HT1080 (cell line): ENCODE measurements around the gene PAM16. TPM values are rescaled to one million over a fixed set of nuclear protein-coding genes. Genes with fewer than 3 reads are reported as not detected.

Experiments used
- DNase-seq: peaks from one replicate; pipeline ENCODE4 v3.0.0-alpha.2; 2015; ENCODE audit warnings: low read depth
- total RNA-seq: library from RNA; depleted of rRNA; stranded (reverse); fragments of >200 nt; shearing (Covaris generic); gene quantifications from 2 replicates; pipeline ENCODE4 v1.2.3, GENCODE V29; 2014

The PAM16 gene
- total RNA-seq, 1 experiment from 2014 or later, result 77.8 TPM

- DNase-seq, result no peak
Observed at GRCh38 chr16:4321286-4322120, 29.6 kb downstream of the PAM16 start.

GRCh38 chr16:4320571-4321137, 30.5 kb downstream of the PAM16 start:
- no peak for DNase-seq

GRCh38 chr16:4319454-4320421, 31.4 kb downstream of the PAM16 start:
- no peak for DNase-seq

GRCh38 chr16:4318967-4319366, 32.2 kb downstream of the PAM16 start:
- no peak for DNase-seq

DNA sequence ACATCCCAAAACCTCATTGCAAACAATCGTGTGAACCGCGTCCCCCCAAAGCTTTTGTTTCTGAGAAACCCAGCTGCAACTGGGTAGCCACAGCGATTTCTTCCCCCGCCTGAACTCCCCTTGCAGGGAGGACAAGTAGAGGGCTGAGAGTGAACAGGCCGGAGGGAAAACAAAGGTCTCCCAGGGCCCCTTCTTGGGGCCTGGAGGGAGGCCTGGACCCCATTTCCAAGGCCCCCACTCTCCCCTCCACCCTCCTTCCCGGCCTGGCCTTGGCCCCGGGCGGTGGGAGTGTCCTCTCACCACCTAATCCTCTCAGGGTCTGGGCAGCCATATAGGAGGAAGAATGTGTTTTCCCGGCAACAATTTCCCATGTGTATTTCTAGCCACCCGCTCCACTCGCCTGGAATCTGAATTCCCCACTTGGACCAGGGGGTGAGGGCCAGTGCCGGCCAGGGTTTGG, 32.6 kb downstream of the PAM16 start:
- DNase-seq, result no peak

DNA sequence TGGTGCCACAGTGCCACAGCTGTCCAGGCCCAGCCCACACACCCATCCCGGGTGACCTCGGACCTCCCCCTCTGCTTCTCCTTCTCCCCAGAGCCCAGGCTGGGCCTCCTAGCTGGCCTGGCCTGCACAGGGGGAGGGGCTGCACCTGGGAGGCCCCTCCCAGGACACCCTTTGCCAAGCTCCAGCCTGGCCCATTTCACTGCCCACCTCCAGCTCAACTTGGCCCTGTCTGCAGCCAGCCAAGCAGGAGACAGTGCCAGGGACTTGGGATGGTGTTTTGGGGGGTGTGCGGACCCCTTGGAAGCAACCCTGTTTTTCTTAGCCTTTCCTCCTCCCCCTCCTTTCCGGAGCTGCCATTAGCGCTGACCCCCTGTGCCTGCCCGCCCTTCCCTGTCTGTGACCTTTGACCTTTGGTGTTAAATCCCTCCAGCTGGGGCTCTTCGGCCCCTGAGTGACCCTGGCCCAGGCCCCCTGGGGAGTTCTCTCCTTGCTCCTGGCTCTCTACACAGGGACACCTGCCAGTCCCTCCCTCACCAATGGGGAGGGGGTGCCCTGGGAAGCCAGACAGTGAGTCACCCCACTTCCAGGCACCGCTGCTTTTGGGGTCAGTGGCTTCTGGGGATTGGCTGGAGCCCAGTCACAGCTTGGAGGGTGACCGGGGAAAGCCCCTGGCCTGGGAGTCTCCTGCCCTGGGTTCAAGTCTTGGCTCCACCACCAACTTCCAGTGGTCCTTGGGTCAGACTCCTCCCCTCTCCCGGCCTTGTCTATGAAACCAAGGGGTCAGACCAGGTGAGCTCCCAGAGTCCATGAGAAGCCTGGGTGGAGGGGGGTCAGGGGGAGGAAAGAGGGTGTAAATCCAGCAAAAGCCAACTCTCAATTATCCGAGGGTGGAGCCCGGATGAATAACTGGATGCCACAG, 33.3 kb downstream of the PAM16 start:
- DNase-seq, result no peak

DNA sequence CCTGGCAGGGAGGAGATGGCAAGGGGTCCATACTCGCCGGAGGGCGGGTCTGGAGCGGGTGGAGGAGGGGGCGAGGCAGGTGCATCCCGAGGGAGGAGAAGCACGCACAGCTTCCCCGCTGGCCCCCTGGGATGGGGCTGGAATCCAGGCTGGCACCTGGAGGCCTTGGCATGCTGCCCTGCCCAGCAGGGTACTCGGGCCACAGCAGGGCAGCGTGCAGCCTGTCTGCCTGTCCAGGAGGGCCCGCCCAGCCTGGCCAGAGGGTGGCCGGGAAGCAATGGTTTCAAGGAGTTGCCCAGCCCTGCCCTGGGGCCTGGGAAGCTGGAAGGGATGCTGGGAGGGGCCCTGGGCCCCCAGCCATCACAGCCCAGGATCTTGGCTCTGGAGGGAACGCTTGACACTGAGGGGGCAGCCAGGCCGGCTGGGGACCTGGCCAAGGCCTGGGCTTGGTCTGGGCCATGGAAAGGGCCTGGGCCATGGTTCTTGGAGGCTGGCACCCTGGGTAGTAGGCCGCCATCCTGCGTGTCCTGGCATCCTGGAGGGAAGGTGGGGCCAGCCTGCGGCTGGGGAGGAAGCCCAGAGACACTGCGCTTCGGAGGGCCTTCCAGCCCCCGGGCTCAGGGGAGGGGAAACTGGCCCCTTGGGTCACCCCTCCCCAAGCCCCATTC, 34.1 kb downstream of the PAM16 start:
- peak; percentile 52 for DNase-seq

DNA sequence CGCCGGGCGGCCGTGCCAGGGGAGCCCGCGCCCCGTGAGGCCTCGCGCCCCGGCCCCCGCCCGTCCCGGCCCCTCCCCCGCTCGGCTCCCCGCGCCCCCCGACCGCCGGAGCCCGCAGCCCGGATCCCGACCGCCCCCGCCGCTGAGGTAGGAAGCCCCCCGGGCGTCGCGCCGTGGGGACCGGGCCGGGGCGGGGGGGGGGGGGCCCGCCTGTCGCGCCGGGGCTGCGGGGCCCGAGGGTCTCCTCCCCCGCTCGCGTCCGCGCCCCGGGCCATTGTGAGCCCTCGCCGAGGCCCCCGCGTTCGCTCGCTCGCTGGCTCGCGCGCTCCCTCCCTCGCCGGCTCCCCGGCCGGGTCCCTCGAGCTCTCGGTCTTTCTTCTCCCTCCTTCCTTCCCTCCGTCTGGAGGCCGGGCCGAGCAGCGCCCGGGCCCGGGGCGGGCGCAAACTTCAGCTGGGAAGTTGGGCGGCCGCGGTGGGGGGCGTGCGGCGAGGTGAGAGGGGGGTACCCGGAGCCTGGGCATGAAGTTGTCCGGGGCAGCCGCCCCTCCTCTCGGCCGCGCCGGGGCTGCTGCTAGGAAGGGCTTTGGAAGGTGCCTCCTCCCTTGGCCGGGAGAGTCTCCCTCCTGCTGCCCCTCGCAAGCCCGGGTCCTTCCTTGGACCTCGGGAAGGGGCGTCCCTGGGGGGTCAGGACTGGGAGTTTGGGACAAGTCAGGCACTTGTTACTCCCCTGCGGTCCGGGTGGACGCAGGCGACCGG, 34.8 kb downstream of the PAM16 start:
- no peak for DNase-seq

DNA sequence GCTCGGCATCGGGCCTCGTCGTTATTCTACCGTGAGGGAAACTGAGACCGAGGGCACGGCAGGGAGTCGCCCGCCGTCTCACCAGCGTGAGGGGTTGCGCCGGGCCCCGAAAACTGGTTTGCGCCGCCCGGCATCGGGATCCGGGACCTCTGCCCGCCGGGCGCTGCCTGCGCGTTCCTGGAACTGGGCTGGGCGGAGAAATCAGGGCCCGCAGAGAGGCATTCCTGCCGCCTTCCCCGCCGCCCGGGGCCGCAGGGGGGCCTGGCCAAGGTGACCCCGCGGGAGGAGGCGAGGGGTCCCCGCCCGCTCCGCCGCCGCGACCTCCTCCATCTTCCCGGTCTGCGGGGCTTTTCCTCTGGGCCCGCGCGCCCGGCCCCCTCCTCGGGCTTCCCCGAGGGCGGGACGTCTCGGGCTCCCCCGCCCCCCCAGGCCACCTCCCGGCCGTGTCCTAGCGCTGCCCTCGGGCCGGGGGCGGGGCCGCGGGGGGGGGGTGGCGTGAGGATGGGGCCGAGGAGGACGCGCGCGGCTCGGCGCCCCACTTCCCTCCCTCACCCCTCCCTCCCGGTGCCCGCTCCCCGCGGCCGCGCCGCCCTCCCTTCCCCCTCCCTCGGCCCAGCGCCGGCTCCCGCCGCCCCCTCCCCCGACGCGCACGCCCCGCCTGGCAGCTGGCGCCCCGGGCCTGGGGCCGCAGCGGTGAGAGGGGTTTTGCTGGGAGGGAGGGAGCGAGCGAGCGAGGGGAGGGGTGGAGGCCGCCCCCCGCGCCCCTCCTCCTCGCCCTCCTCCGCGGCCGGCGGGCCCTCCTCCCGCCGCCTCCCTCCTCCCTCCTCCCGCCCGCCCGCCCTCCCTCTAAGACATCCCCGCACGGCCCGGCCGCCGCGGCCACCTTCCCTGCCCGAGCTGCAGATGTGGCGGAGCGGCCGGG, 35.7 kb downstream of the PAM16 start, which contains the start of gene GLIS2:
GLIS2 (plus strand) TSS at position 882 of the 922 bp plus-strand sequence. CDS start 16,214 bp downstream, outside the sequence.
- DNase-seq, result peak; percentile 58

DNA sequence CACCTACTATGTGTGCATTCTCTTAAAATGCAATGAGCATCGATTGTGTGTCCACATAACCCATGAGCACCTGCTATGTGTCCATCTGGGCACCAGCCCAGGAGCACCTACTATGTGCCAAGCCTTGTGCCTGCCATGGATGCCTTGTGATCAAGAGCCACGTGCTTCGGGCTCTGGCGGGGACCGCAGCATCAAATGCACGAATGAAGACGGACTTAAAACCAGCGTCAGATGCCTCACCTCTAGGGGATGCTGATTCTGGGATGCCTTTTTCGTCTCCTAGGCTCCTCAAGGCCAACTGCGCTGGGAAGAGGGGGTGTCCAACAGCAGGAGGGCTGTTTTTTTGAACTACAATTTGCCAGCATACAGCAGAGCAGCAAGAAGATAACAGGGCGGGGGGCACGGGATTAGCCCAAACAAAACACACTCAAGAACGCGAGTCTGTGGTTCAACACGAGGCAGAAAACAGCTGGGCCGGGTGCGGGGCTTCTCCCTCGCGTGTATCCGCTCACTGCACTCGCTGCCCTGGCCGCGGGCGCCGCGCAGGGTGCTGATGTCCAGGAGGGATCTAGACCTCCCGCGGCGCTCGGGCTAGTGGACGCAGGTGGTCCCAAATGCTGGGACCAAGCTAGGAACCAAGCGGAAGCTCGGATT, 36.5 kb downstream of the PAM16 start:
- peak; percentile 43 for DNase-seq

DNA sequence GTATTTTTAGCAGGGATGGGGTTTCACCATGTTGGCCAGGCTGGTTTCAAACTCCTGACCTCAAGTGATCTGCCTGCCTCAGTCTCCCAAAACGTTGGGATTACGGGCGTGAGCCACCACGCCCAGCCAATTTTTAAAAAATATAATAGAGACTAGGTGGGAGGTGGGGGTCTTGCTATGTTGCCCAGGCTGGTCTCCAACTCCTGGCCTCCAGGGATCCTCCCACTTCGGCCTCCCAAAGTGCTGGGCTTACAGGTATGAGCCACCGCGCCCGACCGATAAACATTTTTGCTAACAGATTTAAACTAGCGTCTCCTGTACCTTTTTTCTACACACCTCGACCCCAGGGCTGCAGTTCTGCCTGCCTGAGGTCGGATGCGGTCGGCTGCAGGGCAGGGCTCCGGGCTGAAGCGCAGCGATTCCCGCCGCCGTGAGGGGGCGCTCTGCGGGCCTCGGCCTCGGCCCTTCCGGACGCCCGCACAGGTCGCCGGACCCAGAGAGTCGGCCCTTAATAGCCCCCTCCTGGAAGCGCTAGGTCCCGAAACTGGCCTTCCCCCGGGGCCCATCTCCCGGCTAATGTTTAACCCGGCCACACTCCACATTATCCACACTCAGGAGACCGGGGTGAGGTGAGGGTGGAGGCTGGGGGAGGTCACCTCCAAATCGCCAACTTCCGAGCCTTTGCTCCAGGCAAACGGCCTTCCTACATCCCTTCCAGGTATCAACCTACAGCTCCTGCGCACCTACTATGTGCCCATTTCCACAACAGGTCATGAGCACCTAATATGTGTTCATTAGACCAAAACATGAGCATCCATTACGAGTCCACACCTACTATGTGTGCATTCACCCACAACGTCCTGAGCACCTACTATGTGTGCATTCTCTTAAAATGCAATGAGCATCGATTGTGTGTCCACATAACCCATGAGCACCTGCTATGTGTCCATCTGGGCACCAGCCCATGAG, 37.3 kb downstream of the PAM16 start:
- no peak for DNase-seq

DNA sequence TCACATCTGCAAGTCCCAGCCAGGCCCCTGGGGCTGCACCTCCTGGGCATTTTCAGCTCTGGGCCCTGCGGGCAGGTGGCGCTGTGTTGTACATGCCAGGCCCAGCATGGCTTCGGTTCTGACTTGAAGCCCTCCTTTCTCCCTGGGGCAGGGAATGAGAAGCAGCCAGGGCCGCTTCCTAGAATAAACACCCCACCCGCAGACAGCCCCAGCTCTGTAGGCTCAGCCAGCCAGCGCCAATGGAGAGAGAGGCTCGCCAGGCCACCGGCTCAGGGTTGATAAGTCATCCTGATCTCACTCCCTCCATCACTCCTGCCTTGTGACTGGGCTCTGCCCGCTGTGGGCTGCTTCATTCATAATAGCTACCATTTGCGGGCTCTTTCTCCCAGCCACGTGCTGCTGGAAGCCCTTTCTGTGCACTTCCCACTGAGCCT, 41.3 kb downstream of the PAM16 start:
- DNase-seq, result peak; percentile 69

DNA sequence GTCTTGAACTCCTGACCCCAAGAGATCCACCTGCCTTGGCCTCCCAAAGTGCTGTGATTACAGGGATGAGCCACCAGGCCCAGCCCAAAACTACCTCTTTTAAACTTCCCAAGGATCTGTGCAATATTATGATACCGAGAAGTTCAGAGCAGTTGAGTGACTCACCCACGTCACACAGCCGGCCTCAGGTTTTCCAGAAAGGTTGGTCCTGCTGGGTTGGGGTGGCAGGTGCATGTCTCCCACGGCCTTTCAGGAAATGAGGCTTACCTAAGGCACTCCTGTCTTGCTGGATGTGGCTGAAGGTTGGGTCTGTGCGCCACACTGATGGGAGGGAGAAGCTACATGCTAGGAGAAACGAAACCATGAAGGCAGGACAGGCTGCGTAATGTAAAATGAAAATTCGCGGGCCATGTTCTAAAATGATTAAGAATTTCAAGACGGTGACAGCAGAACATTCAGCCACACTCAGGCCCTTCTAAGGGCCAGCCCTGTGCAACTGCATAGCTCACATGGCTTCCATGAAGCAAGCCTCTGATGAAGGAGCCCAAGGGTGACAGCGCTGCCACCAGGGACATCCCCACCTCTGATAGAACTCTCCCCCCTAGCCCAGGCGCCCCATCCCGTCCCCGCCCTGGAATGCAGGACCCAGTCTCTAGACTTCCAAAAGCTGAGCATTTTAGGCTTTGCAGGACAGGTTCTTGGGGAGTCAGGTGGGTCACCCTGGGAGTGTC, 41.9 kb downstream of the PAM16 start:
- no peak for DNase-seq

GRCh38 chr16:4307215-4308037, 43.7 kb downstream of the PAM16 start:
- DNase-seq, result peak; percentile 94
